Measurements from ENCODE around the gene BEX2.

DNA sequence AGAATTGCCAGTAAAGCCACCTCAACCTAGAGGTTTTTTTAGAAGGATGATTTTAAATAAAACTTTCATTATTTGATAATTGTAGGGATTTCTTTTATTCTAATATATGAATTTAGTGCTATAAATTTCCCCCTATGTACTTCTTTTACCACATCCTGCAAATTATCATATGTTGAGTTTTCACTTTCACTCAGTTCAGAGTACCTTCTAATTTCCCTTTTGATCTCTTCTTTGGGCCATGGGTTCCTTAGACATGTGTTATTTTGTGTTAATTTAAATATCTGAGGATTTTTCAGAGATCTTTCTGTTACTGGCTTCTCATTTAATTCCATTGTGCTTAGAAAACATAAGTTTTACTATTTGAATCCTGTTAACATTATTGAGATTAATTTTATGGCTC, 6.1 kb downstream of the BEX2 start:
- TF ChIP-seq, protein P1, sequence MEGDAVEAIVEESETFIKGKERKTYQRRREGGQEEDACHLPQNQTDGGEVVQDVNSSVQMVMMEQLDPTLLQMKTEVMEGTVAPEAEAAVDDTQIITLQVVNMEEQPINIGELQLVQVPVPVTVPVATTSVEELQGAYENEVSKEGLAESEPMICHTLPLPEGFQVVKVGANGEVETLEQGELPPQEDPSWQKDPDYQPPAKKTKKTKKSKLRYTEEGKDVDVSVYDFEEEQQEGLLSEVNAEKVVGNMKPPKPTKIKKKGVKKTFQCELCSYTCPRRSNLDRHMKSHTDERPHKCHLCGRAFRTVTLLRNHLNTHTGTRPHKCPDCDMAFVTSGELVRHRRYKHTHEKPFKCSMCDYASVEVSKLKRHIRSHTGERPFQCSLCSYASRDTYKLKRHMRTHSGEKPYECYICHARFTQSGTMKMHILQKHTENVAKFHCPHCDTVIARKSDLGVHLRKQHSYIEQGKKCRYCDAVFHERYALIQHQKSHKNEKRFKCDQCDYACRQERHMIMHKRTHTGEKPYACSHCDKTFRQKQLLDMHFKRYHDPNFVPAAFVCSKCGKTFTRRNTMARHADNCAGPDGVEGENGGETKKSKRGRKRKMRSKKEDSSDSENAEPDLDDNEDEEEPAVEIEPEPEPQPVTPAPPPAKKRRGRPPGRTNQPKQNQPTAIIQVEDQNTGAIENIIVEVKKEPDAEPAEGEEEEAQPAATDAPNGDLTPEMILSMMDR (IDR thresholded peaks at IDR 0.05; ENCODE audit: insufficient read depth, low read depth, low read length), result no peak
- TF ChIP-seq EZH2 (IDR thresholded peaks at IDR 0.05; ENCODE audit: insufficient read depth, low read length), result no peak
